Astrocyte (in vitro differentiated cells and primary cell): ENCODE data around the gene WWC2. TPM values are rescaled to one million over a fixed set of nuclear protein-coding genes. Genes with fewer than 3 reads are reported as not detected.

Source experiments
- DNase-seq: peaks from one replicate; pipeline ENCODE4 v3.0.0-alpha.2; 2010; ENCODE audit warnings: low read depth
- FAIRE-seq: peaks from 2 replicates; lab custom pipeline; 2011; peaks lifted over from hg19 to GRCh38; lab: Jason Lieb, UNC
- H2AFZ ChIP-seq: 2 replicates; pipeline ENCODE4 v1.6.0; 2012; ENCODE audit warnings: low read depth, low read length, inconsistent platforms
- H3K27ac ChIP-seq: 2 replicates; pipeline ENCODE4 v1.5.1; 2011; ENCODE audit warnings: low read depth, low read length, inconsistent platforms
- H3K27me3 ChIP-seq: 2 replicates; pipeline ENCODE4 v1.6.0; 2011; ENCODE audit warnings: low read length, inconsistent platforms; ENCODE audit not compliant: insufficient read depth
- H3K36me3 ChIP-seq: 2 replicates; pipeline ENCODE4 v1.5.1; 2011; ENCODE audit warnings: low read length, inconsistent platforms; ENCODE audit not compliant: insufficient read depth
- H3K4me1 ChIP-seq: 2 replicates; pipeline ENCODE4 v1.5.1; 2011; ENCODE audit warnings: low read length, inconsistent platforms; ENCODE audit not compliant: insufficient read depth
- H3K4me2 ChIP-seq: 2 replicates; pipeline ENCODE4 v1.6.0; 2012; ENCODE audit warnings: low read length, inconsistent platforms
- H3K4me3 ChIP-seq: 2 replicates; pipeline ENCODE4 v1.5.1; 2011; ENCODE audit warnings: low read depth, mild to moderate bottlenecking, low read length, inconsistent platforms; ENCODE audit not compliant: insufficient read depth
- H3K79me2 ChIP-seq: 2 replicates; pipeline ENCODE4 v1.6.0; 2012; ENCODE audit warnings: mild to moderate bottlenecking, low read length, inconsistent platforms; ENCODE audit not compliant: insufficient read depth
- H3K9ac ChIP-seq: 2 replicates; pipeline ENCODE4 v1.6.0; 2012; ENCODE audit warnings: mild to moderate bottlenecking, low read length, inconsistent platforms
- H3K9me3 ChIP-seq: 2 replicates; pipeline ENCODE4 v1.5.1; 2012; ENCODE audit warnings: low read depth, mild to moderate bottlenecking, low read length, inconsistent platforms; ENCODE audit not compliant: insufficient read depth
- H4K20me1 ChIP-seq: 2 replicates; pipeline ENCODE4 v1.6.0; 2012; ENCODE audit warnings: low read length, inconsistent platforms; ENCODE audit not compliant: insufficient read depth
- H3K27ac Mint-ChIP-seq: one replicate; pipeline ENCODE4 v1.8.0; 2021; ENCODE audit warnings: mild to moderate bottlenecking, mixed read lengths; ENCODE audit not compliant: unreplicated experiment
- H3K27me3 Mint-ChIP-seq: one replicate; pipeline ENCODE4 v1.8.0; 2021; ENCODE audit warnings: low read depth, mixed read lengths; ENCODE audit not compliant: unreplicated experiment
- H3K36me3 Mint-ChIP-seq: one replicate; pipeline ENCODE4 v1.8.0; 2021; ENCODE audit warnings: low read depth, mixed read lengths; ENCODE audit not compliant: unreplicated experiment
- H3K4me1 Mint-ChIP-seq: one replicate; pipeline ENCODE4 v1.8.0; 2021; ENCODE audit warnings: low read depth, mixed read lengths; ENCODE audit not compliant: unreplicated experiment
- H3K4me3 Mint-ChIP-seq: one replicate; pipeline ENCODE4 v1.8.0; 2021; ENCODE audit warnings: mild to moderate bottlenecking, moderate library complexity, mixed read lengths; ENCODE audit not compliant: unreplicated experiment
- H3K9me3 Mint-ChIP-seq: one replicate; pipeline ENCODE4 v1.8.0; 2021; ENCODE audit warnings: mild to moderate bottlenecking, mixed read lengths; ENCODE audit not compliant: unreplicated experiment
- EZH2 ChIP-seq: IDR thresholded peaks from 2 replicates; pipeline ENCODE4 v1.6.1; 2012; ENCODE audit warnings: mild to moderate bottlenecking, low read length, inconsistent platforms; ENCODE audit not compliant: insufficient read depth
- total RNA-seq: library from RNA; stranded (reverse); gene quantifications from 2 replicates; pipeline ENCODE4 v1.2.1, GENCODE V29; 2021
- TF ChIP-seq, protein P1 (sequence below): IDR thresholded peaks from 2 replicates; pipeline ENCODE4 v1.5.1; 2011; ENCODE audit warnings: low read depth, mild to moderate bottlenecking, inconsistent platforms, low read length, moderate library complexity; ENCODE audit not compliant: insufficient read depth

WWC2 gene
- total RNA-seq, 1 donor from 2014 or later = 62.6 TPM

DNA sequence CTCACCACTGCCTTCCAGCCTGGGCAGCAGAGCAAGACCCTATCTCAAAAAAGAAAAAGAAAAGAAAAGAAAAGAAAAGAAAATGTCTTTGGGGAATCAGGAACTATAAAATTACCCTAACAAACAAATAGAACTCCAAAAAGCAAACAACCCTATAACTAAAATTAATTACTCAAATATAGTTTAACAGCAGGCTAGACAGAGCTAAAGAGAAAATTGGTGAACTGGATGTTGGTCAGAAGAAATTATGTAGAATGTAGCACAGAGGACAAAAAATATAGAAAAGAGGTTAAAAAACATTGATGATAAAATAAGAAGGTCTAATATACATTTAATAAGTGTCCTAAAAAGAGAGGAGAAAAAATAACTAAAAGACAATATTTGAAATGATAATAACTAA is 27.8 kb upstream of the WWC2 start:
- no peak for FAIRE-seq
- Mint-ChIP-seq H3K27ac (no peak overlapping the region), H3K4me3 (no peak overlapping the region)

DNA sequence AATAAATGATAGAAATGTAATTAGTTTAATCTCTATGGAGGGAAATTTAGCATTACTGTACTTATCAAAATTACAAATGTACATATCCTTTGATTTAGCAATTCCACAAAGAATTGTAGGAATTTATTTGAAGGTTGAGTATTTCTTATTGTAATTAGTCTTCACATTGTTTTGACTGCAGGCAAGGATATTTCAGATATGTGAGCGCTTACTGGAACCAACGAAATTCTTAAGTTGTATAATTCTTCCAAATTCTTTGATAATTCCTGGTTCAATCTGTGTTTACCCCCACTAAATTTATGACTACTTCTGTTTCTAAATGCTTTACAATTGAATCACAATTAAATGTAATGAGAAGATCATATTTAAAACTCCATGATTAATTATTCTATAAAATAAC is 26.9 kb upstream of the WWC2 start:
- H3K36me3 ChIP-seq = no peaks in the 10 kb centered on the region
- H3K27me3 ChIP-seq = no peaks in the 10 kb centered on the region
- no peaks in the 10 kb centered on the region for H3K9me3 ChIP-seq
- Mint-ChIP-seq H3K27me3 (peaks cover 5% of the 10 kb centered on the region), H3K36me3 (no peaks in the 10 kb centered on the region), H3K27ac (no peak overlapping the region), H3K4me1 (peaks cover 2% of the 10 kb centered on the region), H3K9me3 (peaks cover 15% of the 10 kb centered on the region), H3K4me3 (no peak overlapping the region)
- DNase-seq (peak; percentile 58), FAIRE-seq (no peak)
- no peak overlapping the region for H3K4me2 ChIP-seq
- H3K4me1 ChIP-seq = peaks cover 6% of the 10 kb centered on the region
- no peak for TF ChIP-seq EZH2
- TF ChIP-seq, protein P1, sequence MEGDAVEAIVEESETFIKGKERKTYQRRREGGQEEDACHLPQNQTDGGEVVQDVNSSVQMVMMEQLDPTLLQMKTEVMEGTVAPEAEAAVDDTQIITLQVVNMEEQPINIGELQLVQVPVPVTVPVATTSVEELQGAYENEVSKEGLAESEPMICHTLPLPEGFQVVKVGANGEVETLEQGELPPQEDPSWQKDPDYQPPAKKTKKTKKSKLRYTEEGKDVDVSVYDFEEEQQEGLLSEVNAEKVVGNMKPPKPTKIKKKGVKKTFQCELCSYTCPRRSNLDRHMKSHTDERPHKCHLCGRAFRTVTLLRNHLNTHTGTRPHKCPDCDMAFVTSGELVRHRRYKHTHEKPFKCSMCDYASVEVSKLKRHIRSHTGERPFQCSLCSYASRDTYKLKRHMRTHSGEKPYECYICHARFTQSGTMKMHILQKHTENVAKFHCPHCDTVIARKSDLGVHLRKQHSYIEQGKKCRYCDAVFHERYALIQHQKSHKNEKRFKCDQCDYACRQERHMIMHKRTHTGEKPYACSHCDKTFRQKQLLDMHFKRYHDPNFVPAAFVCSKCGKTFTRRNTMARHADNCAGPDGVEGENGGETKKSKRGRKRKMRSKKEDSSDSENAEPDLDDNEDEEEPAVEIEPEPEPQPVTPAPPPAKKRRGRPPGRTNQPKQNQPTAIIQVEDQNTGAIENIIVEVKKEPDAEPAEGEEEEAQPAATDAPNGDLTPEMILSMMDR = no peak
- no peak overlapping the region for H3K9ac ChIP-seq
- no peak overlapping the region for H3K4me3 ChIP-seq
- no peaks in the 10 kb centered on the region for H3K79me2 ChIP-seq
- H3K27ac ChIP-seq = no peak overlapping the region
- no peak overlapping the region for H2AFZ ChIP-seq
- no peaks in the 10 kb centered on the region for H4K20me1 ChIP-seq

More for the DNA sequence above, 27.8 kb upstream of the WWC2 start:
- Mint-ChIP-seq H3K36me3 (no peaks in the 10 kb centered on the region), H3K9me3 (peaks cover 16% of the 10 kb centered on the region), H3K27me3 (peaks cover 2% of the 10 kb centered on the region), H3K4me1 (peaks cover 2% of the 10 kb centered on the region)
- H3K9me3 ChIP-seq = no peaks in the 10 kb centered on the region
- H4K20me1 ChIP-seq = no peaks in the 10 kb centered on the region
- H3K4me2 ChIP-seq = no peak overlapping the region
- peaks cover 6% of the 10 kb centered on the region for H3K4me1 ChIP-seq
- H3K27ac ChIP-seq = no peak overlapping the region
- no peak for DNase-seq
- H3K36me3 ChIP-seq = no peaks in the 10 kb centered on the region
- no peaks in the 10 kb centered on the region for H3K79me2 ChIP-seq
- no peak overlapping the region for H2AFZ ChIP-seq
- H3K27me3 ChIP-seq = no peaks in the 10 kb centered on the region
- H3K4me3 ChIP-seq = no peak overlapping the region
- H3K9ac ChIP-seq = no peak overlapping the region
- TF ChIP-seq EZH2 = no peak
- TF ChIP-seq, protein P1 = no peak

DNA sequence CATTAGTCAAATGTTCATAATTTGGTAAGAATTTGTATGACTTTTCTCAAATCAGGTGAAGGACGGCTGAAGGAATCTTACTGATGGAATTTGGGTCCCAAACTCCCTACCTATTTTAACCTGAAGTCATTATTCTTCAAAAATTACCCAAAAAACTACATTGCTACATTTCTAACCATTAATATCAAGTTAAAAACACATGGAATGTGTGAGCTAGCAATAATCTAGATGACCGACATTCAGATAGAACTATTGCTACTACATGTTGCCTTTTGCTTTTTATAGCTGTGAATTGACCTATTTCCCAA is 25.3 kb upstream of the WWC2 start:
- Mint-ChIP-seq H3K9me3 (peaks cover 9% of the 10 kb centered on the region), H3K4me3 (peak overlapping the region; percentile 58), H3K27ac (no peak overlapping the region), H3K4me1 (peaks cover 2% of the 10 kb centered on the region), H3K36me3 (no peaks in the 10 kb centered on the region), H3K27me3 (peaks cover 6% of the 10 kb centered on the region)
- TF ChIP-seq, protein P1 = no peak
- no peak for TF ChIP-seq EZH2
- Histone ChIP-seq H4K20me1 (no peaks in the 10 kb centered on the region), H3K27ac (no peak overlapping the region), H3K4me1 (peaks cover 6% of the 10 kb centered on the region), H2AFZ (no peak overlapping the region), H3K4me2 (no peak overlapping the region), H3K9me3 (no peaks in the 10 kb centered on the region), H3K36me3 (no peaks in the 10 kb centered on the region), H3K4me3 (no peak overlapping the region), H3K27me3 (no peaks in the 10 kb centered on the region), H3K79me2 (no peaks in the 10 kb centered on the region), H3K9ac (no peak overlapping the region)
- FAIRE-seq (no peak), DNase-seq (no peak)
